ENCODE data around the gene IPO7.
A peak's percentile ranks its signal among the peaks of the same experiment; 100 is the strongest.

IPO7 gene

DNA sequence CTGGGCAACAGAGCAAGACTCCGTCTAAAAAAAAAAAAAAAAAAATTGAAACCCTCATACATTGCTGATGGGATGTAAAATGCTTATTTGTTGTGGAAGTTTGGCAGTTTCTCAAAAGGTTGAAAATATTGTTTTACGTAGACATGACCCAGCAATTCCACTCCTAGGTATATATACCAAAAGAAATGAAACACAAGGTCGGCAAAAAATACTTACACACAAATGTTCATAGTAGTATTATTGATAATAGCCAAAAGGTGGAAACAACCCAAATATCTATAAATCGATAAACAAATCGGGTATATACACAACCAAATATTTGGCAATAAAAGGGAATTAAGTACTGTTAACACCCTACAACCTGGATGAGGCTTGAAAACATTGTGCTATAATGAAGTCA, 71.3 kb downstream of the IPO7 start:
- no peaks in the 10 kb centered on the region for H3K4me1 Mint-ChIP-seq (ENCODE audit: low read depth)
- intact Hi-C loops (cut with micrococcal nuclease) = no loop called here
- H3K27me3 Mint-ChIP-seq = no peaks in the 10 kb centered on the region
- peaks cover 23% of the 10 kb centered on the region for H3K36me3 Mint-ChIP-seq (ENCODE audit: low read depth)
- no peak overlapping the region for H3K4me3 Mint-ChIP-seq
- H3K9me3 Mint-ChIP-seq = peaks cover 17% of the 10 kb centered on the region
- no peak overlapping the region for H3K27ac Mint-ChIP-seq

DNA sequence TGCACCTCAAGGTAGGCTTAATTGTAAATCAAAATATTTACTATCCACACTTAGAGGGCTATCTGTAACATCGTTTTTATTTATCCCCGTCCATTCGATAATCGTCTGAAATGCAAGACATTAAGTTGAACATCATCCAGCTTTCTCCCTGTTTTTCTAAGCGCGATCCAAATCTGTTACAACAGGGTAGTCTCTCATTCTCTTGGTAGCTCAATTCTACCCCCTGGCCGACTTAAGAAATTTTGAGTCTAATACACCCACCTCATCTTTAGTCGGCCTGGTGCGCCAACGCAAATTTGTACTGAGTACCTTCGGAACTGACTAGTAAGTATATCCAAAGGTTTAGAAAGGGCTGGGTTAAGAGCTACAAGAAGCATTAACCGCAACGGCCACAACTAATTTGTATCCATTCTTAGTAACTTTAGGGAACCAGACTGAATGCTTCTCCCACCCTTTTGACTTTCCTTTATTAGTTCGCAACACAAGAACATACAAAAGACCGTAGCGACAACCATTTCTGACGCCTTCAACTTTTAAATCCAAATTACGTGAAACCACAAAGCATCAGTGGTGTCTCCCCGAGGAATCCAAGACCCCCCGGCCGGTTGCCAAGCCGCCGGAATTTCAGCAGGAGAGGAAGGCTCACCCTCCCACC, 75.3 kb downstream of the IPO7 start:
- H3K4me1 Mint-ChIP-seq (ENCODE audit: low read depth) = peaks cover 12% of the 10 kb centered on the region
- H3K27me3 Mint-ChIP-seq = no peaks in the 10 kb centered on the region
- peaks cover 25% of the 10 kb centered on the region for H3K36me3 Mint-ChIP-seq (ENCODE audit: low read depth)
- H3K27ac Mint-ChIP-seq = peak overlapping the region; percentile 98
- intact Hi-C loops (cut with micrococcal nuclease) = loop anchor here (5.0 to 10.0 kb wide), 2 partner anchors 145 to 197 kb away; partner anchors contain the start of gene TMEM41B
- H3K4me3 Mint-ChIP-seq = peak overlapping the region; percentile 98
- no peaks in the 10 kb centered on the region for H3K9me3 Mint-ChIP-seq

DNA sequence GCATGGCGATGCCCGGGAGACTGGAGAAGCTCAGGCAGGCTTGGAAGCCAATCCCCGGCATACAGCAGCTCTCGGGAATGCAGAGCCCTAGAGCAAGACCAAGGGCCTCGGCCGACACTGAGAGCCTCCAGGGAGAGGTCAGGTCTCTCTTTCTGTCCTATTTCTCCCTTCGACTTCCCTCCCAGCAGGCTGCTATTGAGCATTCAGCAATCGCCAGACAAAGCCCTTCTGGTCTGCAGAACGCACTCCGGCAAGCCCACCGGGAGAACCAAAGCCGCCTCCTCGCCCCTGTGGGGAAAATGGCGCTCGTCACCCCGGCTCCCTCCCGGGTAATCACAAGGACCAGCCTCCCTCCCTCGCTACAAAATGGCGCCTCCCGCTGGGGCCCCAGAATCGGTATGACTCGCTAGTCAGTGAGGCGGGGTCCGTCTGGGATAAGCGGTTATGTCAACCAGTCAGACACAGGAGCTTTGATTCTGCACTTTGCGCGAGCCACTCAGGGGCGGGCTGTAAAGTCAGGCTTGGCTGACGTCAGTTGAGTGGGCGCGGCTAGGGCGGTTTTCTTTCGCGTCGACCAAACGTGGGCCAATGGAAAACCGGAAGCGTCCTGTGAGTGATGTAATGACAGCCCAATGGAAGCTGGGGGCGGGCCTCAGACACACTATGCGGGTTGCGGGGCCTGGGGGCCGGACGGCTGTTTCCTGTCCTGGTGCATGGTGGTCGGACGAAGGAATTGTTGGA, 76.0 kb downstream of the IPO7 start, which contains the start of gene ZNF143:
TSS of gene ZNF143 (plus strand) at position 691 of the 741 bp plus-strand sequence. CDS start 10,297 bp downstream, outside the sequence.
- intact Hi-C loops (cut with micrococcal nuclease) = loop anchor here (5.0 to 10.0 kb wide), 2 partner anchors 146 to 198 kb away; partner anchors contain the start of gene TMEM41B
- H3K4me1 Mint-ChIP-seq (ENCODE audit: low read depth) = peaks cover 12% of the 10 kb centered on the region
- H3K27me3 Mint-ChIP-seq = no peaks in the 10 kb centered on the region
- H3K36me3 Mint-ChIP-seq (ENCODE audit: low read depth) = peaks cover 25% of the 10 kb centered on the region
- H3K9me3 Mint-ChIP-seq = no peaks in the 10 kb centered on the region
- H3K4me3 Mint-ChIP-seq = peak within 1 kb of the TSS; percentile 98
- peak within 1 kb of the TSS; percentile 98 for H3K27ac Mint-ChIP-seq

DNA sequence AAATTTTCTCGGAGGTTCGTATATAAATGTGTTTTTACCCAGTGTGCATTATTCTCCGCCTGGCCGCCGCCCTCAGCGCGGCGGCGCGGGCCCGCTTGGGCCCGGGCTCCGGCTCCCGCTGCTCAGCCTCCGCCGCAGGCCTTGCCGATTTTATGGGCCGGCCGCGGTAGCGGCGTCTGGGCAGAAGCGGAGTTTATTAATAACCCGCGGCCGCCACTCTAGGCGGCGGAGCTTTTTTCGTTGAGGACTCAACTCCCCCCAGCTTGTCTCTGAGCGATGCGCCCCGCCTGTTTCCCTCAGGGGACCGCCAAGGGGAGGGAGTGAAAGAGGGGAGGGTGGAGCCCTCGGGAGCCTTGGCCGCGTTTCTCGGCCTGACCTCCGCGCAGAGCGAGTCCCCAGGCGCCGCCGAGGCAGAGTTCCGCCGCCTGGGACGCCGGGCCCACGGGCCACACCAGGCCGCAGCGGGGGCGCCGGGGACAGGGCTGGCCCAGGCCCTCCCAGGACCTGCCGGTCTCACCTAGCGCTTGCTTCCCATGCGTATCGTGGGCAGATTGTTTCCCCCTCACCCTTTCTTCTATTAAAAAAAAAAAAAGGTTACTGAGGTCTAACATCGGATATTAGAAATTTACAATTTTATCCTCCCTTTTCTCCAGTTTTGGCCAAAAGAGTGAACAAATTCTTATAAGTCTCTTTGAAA, 76.8 kb downstream of the IPO7 start:
- Mint-ChIP-seq H3K36me3 (ENCODE audit: low read depth) (peaks cover 29% of the 10 kb centered on the region), H3K4me3 (peak overlapping the region; percentile 98), H3K27me3 (no peaks in the 10 kb centered on the region), H3K4me1 (ENCODE audit: low read depth) (peaks cover 12% of the 10 kb centered on the region), H3K27ac (peak overlapping the region; percentile 98), H3K9me3 (no peaks in the 10 kb centered on the region)
- intact Hi-C loops (cut with micrococcal nuclease) = loop anchor here (5.0 to 10.0 kb wide), 2 partner anchors 146 to 199 kb away; partner anchors contain the start of gene TMEM41B

DNA sequence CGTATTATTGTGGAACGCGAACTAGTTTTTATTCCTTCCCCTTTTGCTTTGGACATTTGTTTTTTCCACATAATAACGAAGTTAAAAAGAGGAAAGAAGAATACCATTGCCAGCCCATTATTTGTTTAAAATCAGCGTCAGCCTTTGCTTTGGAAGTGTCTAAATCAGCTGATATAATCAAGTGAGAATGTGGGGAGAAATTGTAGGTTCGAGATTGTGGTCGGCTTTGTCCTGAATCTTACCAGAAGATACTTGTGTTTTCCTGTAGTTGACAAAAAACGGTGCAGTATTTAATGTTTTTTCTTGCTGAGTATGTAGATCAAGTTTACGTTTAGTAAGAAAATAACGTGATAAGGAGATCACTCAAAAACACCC, 77.3 kb downstream of the IPO7 start:
- intact Hi-C loops (cut with micrococcal nuclease) = loop anchor here (5.0 to 10.0 kb wide), 2 partner anchors 147 to 199 kb away; partner anchors contain the start of gene TMEM41B
- peaks cover 34% of the 10 kb centered on the region for H3K36me3 Mint-ChIP-seq (ENCODE audit: low read depth)
- H3K27ac Mint-ChIP-seq = peak overlapping the region; percentile 98
- peak overlapping the region; percentile 98 for H3K4me3 Mint-ChIP-seq
- H3K4me1 Mint-ChIP-seq (ENCODE audit: low read depth) = peaks cover 12% of the 10 kb centered on the region
- no peaks in the 10 kb centered on the region for H3K9me3 Mint-ChIP-seq
- no peaks in the 10 kb centered on the region for H3K27me3 Mint-ChIP-seq

DNA sequence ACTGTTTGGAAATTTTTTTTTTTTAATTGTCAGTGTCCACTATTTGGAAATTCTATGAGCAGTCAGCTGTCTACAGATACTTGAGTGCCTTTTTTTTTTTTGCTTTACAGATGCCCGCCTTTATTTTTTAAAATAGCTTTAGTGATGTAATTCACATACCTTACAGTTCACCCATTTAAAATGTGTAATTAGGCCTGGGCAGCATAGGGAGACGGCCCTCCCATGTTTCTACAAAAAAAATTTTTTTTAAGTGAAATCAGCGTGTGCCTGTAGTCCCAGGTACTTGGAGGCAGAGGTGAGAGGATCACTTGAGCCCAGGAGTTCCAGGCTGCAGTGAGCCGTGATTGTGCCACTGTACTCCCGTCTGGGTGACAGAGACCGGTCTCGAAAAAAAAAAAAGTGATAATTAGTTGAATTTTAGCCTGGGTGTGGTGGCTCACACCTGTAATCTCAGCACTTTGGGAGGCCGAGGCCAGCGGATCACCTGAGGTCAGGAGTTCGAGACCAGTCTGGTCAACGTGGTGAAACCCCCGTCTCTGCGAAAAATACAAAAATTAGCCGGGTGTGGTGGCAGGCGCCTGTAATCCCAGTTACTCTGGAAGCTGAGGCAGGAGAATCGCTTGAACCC, 77.8 kb downstream of the IPO7 start:
- Mint-ChIP-seq H3K36me3 (ENCODE audit: low read depth) (peaks cover 40% of the 10 kb centered on the region), H3K27ac (peak overlapping the region; percentile 98), H3K4me1 (ENCODE audit: low read depth) (peaks cover 12% of the 10 kb centered on the region), H3K27me3 (no peaks in the 10 kb centered on the region), H3K9me3 (no peaks in the 10 kb centered on the region), H3K4me3 (peak overlapping the region; percentile 98)
- intact Hi-C loops (cut with micrococcal nuclease) = loop anchor here (5.0 to 10.0 kb wide), 2 partner anchors 147 to 200 kb away; partner anchors contain the start of gene TMEM41B

DNA sequence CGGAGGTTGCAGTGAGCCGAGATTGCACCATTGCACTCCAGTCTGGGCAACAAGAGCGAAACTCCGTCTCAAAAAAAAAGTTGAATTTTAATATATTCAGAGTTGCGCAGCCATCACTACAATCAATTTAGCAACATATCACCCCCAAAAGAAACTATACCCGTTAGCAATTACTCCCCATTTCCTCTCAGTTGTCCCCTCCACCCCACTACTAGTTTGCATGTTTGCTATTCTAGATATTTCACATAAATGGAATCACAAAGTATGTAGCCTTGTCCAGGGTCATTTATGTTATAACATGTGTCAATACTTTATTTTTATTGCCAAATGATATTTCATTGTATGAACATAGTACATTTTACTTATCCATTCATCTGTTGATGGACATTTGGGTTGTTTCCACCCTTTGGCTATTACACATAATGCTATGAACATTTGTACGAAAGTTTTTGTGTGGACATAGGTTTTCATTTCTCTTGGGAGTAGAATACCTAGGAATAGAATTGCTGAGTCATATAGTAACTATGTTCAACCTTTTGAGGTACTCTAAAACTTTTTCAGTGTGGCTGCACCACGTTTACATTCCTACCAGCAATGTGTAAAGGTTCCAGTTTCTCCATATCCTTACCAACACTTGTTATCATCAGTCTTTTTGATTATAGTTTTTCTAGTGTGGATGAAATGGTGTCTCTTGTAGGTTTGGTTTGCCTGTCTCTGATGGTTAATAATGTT, 78.5 kb downstream of the IPO7 start:
- H3K27me3 Mint-ChIP-seq = no peaks in the 10 kb centered on the region
- intact Hi-C loops (cut with micrococcal nuclease) = loop anchor here (5.0 to 10.0 kb wide), 2 partner anchors 148 to 201 kb away; partner anchors contain the start of gene TMEM41B
- peaks cover 40% of the 10 kb centered on the region for H3K36me3 Mint-ChIP-seq (ENCODE audit: low read depth)
- H3K4me1 Mint-ChIP-seq (ENCODE audit: low read depth) = peaks cover 12% of the 10 kb centered on the region
- H3K9me3 Mint-ChIP-seq = no peaks in the 10 kb centered on the region
- peak overlapping the region; percentile 98 for H3K27ac Mint-ChIP-seq
- H3K4me3 Mint-ChIP-seq = peak overlapping the region; percentile 51

DNA sequence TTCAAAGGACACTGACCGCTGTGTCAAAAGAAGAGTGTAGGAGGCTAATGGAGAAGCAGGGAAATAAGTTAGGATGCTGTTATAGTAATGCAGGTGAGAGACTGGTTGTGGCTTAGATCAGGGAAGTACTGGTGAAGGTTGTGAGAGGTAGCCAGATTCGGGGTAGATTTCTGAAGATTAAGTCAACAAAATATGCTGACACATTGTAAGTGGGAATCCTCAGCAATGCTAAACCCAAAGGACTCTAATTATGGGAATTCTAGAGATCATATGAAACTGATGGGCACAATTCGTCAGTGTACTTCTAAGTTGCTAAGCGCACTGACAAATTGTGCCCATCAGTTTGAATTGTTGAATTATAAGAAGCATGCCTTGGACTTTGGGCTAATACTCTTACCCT, 86.3 kb downstream of the IPO7 start:
- Mint-ChIP-seq H3K27ac (no peak overlapping the region), H3K4me3 (no peak overlapping the region), H3K27me3 (no peaks in the 10 kb centered on the region), H3K9me3 (no peaks in the 10 kb centered on the region), H3K4me1 (ENCODE audit: low read depth) (no peaks in the 10 kb centered on the region), H3K36me3 (ENCODE audit: low read depth) (peaks cover 75% of the 10 kb centered on the region)
- intact Hi-C loops (cut with micrococcal nuclease) = no loop called here

DNA sequence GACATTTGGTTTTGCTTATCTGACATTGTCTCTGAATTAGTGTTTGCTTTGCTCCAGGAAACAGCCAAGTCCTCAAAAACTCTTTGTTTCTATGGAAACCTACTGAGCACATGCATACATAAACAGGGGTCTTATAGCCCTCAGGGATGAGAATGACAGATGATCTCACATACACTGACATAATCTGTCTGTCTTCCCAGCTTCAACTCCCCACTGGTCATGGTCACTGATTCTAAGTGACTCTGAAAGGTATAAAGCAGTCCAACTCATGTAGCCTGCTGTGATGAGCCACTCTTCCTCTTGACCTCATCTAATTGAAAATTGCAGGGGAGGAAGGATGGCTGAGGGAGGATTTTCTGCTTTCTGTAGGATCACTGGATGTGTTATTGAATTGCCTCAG, 89.0 kb downstream of the IPO7 start:
- peaks cover 86% of the 10 kb centered on the region for H3K36me3 Mint-ChIP-seq (ENCODE audit: low read depth)
- H3K9me3 Mint-ChIP-seq = no peaks in the 10 kb centered on the region
- H3K27ac Mint-ChIP-seq = no peak overlapping the region
- no peak overlapping the region for H3K4me3 Mint-ChIP-seq
- intact Hi-C loops (cut with micrococcal nuclease) = no loop called here
- no peaks in the 10 kb centered on the region for H3K27me3 Mint-ChIP-seq
- no peaks in the 10 kb centered on the region for H3K4me1 Mint-ChIP-seq (ENCODE audit: low read depth)

DNA sequence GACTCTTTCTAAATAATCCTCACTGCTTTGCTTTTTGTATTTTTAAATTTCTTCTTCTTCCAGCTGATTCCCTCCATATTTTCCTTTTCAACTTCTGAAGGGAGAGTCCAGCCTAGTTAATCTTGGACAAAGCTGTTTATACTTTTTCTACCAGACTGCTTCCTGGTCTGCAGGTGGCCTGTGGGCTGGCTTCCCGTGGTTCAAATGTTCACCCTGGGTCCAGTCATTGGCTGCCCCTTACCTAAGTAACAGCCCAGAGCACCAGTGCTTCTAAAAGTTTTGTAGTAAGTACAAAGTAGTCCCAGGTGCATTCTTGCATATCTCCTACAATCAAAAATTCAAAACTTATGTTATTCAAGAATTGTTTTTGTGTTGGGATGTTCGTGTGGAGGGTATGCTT, 95.4 kb downstream of the IPO7 start:
- Mint-ChIP-seq H3K4me1 (ENCODE audit: low read depth) (no peaks in the 10 kb centered on the region), H3K4me3 (no peak overlapping the region), H3K27me3 (no peaks in the 10 kb centered on the region), H3K36me3 (ENCODE audit: low read depth) (peaks cover 94% of the 10 kb centered on the region), H3K27ac (no peak overlapping the region), H3K9me3 (no peaks in the 10 kb centered on the region)
- intact Hi-C loops (cut with micrococcal nuclease) = loop anchor here (10.0 kb wide), 1 partner anchor 195 kb away; no protein-coding TSS in a partner anchor

DNA sequence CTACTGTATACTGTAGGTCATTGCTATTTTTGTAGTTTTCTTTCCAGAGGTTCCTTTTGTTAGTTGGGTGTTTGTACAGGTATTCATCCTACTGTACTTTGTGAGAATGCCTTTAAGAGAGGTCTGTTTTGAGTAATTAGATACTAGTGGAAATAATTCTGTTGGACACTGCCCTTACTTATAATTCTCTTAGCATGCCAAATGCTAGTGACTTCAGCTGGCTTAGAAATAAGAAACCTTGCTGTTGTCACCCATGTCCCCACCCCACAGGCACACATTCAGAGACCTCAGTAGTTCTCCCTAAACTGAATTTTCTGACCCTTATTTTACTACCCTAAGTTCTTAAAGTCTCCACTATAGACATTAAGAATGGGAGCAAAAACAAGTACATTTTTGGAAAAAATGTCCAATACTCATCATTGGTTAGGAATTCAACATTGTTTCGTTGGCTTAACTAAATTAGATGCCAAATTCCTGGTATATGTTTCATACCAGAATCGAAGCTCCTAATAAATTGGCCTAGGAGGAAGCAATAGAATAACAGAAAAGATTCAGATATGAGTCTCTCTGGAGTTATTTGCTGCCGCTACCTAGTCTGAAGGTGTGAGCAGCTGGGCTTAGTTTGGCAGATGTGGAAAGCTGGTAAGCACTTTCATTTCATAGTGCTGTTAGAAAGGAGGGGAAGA, 104.8 kb downstream of the IPO7 start:
- no peaks in the 10 kb centered on the region for H3K9me3 Mint-ChIP-seq
- H3K36me3 Mint-ChIP-seq (ENCODE audit: low read depth) = peaks cover 92% of the 10 kb centered on the region
- no peaks in the 10 kb centered on the region for H3K27me3 Mint-ChIP-seq
- no peak overlapping the region for H3K4me3 Mint-ChIP-seq
- H3K4me1 Mint-ChIP-seq (ENCODE audit: low read depth) = no peaks in the 10 kb centered on the region
- H3K27ac Mint-ChIP-seq = no peak overlapping the region
- intact Hi-C loops (cut with micrococcal nuclease) = loop anchor here (10.0 kb wide), 1 partner anchor 204 kb away; no protein-coding TSS in a partner anchor

DNA sequence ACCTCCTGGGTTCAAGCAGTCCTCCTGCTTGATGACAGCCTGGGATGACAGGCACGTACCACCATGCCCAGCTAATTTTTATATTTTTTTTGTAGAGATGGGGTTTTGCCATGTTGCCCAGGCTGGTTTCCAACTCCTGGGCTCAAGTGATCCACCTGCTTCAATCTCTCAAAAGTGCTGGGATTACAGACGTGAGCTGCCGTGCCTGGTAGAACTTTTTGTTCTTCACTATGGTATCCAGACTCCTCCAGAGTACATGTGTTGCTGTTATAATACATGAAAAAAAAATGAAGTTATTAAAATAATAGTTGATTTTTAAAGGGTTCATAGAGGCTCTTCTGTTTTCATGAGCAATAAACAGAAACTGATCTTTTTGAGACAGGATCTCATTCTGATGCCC, 105.9 kb downstream of the IPO7 start:
- H3K36me3 Mint-ChIP-seq (ENCODE audit: low read depth) = peaks cover 92% of the 10 kb centered on the region
- H3K27me3 Mint-ChIP-seq = no peaks in the 10 kb centered on the region
- no peaks in the 10 kb centered on the region for H3K9me3 Mint-ChIP-seq
- no peak overlapping the region for H3K4me3 Mint-ChIP-seq
- intact Hi-C loops (cut with micrococcal nuclease) = no loop called here
- H3K4me1 Mint-ChIP-seq (ENCODE audit: low read depth) = no peaks in the 10 kb centered on the region
- no peak overlapping the region for H3K27ac Mint-ChIP-seq

All from dendritic cell treated with granulocyte-macrophage colony-stimulating factor and Interleukin-4, amounts not matched to agents 40 ng/mL and 50 ng/mL, for 4 days (primary cell).